MM.1S (cell line): ENCODE measurements around the gene CCT2.

Source experiments
- DNase-seq: peaks from one replicate; pipeline ENCODE4 v3.0.0-alpha.2; 2015
- H2AFZ ChIP-seq: fragments of 300-600 bp; sonication (generic); 2 replicates; pipeline ENCODE4 v1.6.0; 2016; ENCODE audit warnings: antibody characterized with exemption, low read length
- H3F3A ChIP-seq: fragments of 300-600 bp; sonication (generic); 2 replicates; pipeline ENCODE4 v1.6.1; 2016; ENCODE audit warnings: mild to moderate bottlenecking, antibody characterized with exemption, low read length, moderate library complexity, mixed read lengths; ENCODE audit not compliant: insufficient read depth
- H3K27ac ChIP-seq: fragments of 300-600 bp; sonication (generic); 2 replicates; pipeline ENCODE4 v1.5.1; 2016; ENCODE audit warnings: mild to moderate bottlenecking, low read length
- H3K27me3 ChIP-seq: fragments of 300-600 bp; sonication (generic); replicated peaks from 2 replicates; pipeline ENCODE4 v1.6.0; 2016; ENCODE audit warnings: low read length; ENCODE audit not compliant: insufficient read depth
- H3K36me3 ChIP-seq: fragments of 300-600 bp; sonication (generic); replicated peaks from 2 replicates; pipeline ENCODE4 v1.6.1; 2016; ENCODE audit warnings: mild to moderate bottlenecking, low read length, mixed read lengths; ENCODE audit not compliant: insufficient read depth
- H3K4me1 ChIP-seq: fragments of 300-600 bp; sonication (generic); 2 replicates; pipeline ENCODE4 v1.6.1; 2016; ENCODE audit warnings: low read length, mixed read lengths
- H3K4me2 ChIP-seq: fragments of 300-600 bp; sonication (generic); 2 replicates; pipeline ENCODE4 v1.6.0; 2016; ENCODE audit warnings: low read depth, low read length
- H3K4me3 ChIP-seq: fragments of 300-600 bp; sonication (generic); 2 replicates; pipeline ENCODE4 v1.5.1; 2016; ENCODE audit warnings: low read length, mixed read lengths
- H3K79me2 ChIP-seq: fragments of 300-600 bp; sonication (generic); 2 replicates; pipeline ENCODE4 v1.6.1; 2016; ENCODE audit warnings: mixed run types, low read length, mixed read lengths
- H3K9ac ChIP-seq: fragments of 300-600 bp; sonication (generic); 2 replicates; pipeline ENCODE4 v1.6.1; 2016; ENCODE audit warnings: low read length, mixed read lengths
- H3K9me2 ChIP-seq: fragments of 300-600 bp; sonication (generic); replicated peaks from 2 replicates; pipeline ENCODE4 v1.6.1; 2016; ENCODE audit warnings: mild to moderate bottlenecking, low read length, mixed read lengths; ENCODE audit not compliant: insufficient read depth
- H3K9me3 ChIP-seq: fragments of 300-600 bp; sonication (generic); replicated peaks from 2 replicates; pipeline ENCODE4 v1.6.1; 2016; ENCODE audit warnings: mild to moderate bottlenecking, low read length, mixed read lengths; ENCODE audit not compliant: insufficient read depth
- H4K20me1 ChIP-seq: fragments of 300-600 bp; sonication (generic); 2 replicates; pipeline ENCODE4 v1.6.1; 2016; ENCODE audit warnings: mild to moderate bottlenecking, low read length, moderate library complexity, mixed read lengths; ENCODE audit not compliant: insufficient read depth
- CTCF ChIP-seq: fragments of 300-600 bp; sonication (generic); IDR thresholded peaks from 2 replicates; pipeline ENCODE4 v1.5.1; 2016; ENCODE audit warnings: antibody characterized with exemption, low read length, mixed read lengths
- EZH2 ChIP-seq: fragments of 300-600 bp; sonication (generic); optimal IDR thresholded peaks from 2 replicates; pipeline ENCODE3; 2017; ENCODE audit warnings: low read depth, mild to moderate bottlenecking, antibody characterized with exemption, low read length, mixed read lengths
- EZH2phosphoT487 ChIP-seq: fragments of 300-600 bp; sonication (generic); IDR thresholded peaks from 2 replicates; pipeline ENCODE4 v1.6.1; 2018; ENCODE audit warnings: antibody characterized with exemption, low read length

CCT2 gene

GRCh38 chr12:69545081-69545480 is 40.2 kb upstream of the CCT2 start:
- no peaks in the 10 kb centered on the region for H3K27me3 ChIP-seq
- no peaks in the 10 kb centered on the region for H3F3A ChIP-seq
- no peaks in the 10 kb centered on the region for H3K9me2 ChIP-seq
- no peak overlapping the region for H3K27ac ChIP-seq
- H3K9me3 ChIP-seq = no peaks in the 10 kb centered on the region
- TF ChIP-seq CTCF (no peak), EZH2 (no peak), EZH2phosphoT487 (no peak)
- H3K9ac ChIP-seq = no peak overlapping the region
- H3K36me3 ChIP-seq = no peaks in the 10 kb centered on the region; the same call in 1 of the 2 replicates
- no peak overlapping the region for H3K4me2 ChIP-seq
- H4K20me1 ChIP-seq = no peaks in the 10 kb centered on the region
- no peak overlapping the region for H3K4me3 ChIP-seq
- H2AFZ ChIP-seq = no peak overlapping the region
- no peaks in the 10 kb centered on the region for H3K79me2 ChIP-seq
- no peak for DNase-seq
- H3K4me1 ChIP-seq = no peaks in the 10 kb centered on the region

- Histone ChIP-seq H3K36me3 (no peaks in the 10 kb centered on the region; the same call in 1 of the 2 replicates), H3K27me3 (no peaks in the 10 kb centered on the region), H3K9me3 (no peaks in the 10 kb centered on the region), H3K4me2 (no peak overlapping the region), H2AFZ (no peak overlapping the region), H3K9me2 (no peaks in the 10 kb centered on the region), H3F3A (no peaks in the 10 kb centered on the region), H3K79me2 (no peaks in the 10 kb centered on the region), H3K4me1 (no peaks in the 10 kb centered on the region), H4K20me1 (no peaks in the 10 kb centered on the region), H3K4me3 (no peak overlapping the region), H3K27ac (no peak overlapping the region), H3K9ac (no peak overlapping the region)
- TF ChIP-seq CTCF (no peak), EZH2phosphoT487 (no peak), EZH2 (no peak)
- no peak for DNase-seq
Measured at GRCh38 chr12:69546693-69547438, 38.4 kb upstream of the CCT2 start.

GRCh38 chr12:69548687-69549086 is 36.6 kb upstream of the CCT2 start:
- DNase-seq = no peak
- Histone ChIP-seq H3K27ac (no peak overlapping the region), H3K9me2 (no peaks in the 10 kb centered on the region), H3K4me1 (no peaks in the 10 kb centered on the region), H3K9ac (no peak overlapping the region), H3K4me2 (no peak overlapping the region), H4K20me1 (no peaks in the 10 kb centered on the region), H2AFZ (no peak overlapping the region), H3K36me3 (no peaks in the 10 kb centered on the region), H3K79me2 (no peaks in the 10 kb centered on the region), H3K4me3 (no peak overlapping the region), H3K27me3 (no peaks in the 10 kb centered on the region), H3F3A (no peaks in the 10 kb centered on the region), H3K9me3 (no peaks in the 10 kb centered on the region)
- TF ChIP-seq EZH2phosphoT487 = no peak
- no peak for TF ChIP-seq EZH2
- no peak for TF ChIP-seq CTCF
